Stimulated activated CD4-positive, alpha-beta T cell treated with anti-CD3 and anti-CD28 coated beads, Interleukin-12 subunit alpha, Interleukin-12 subunit beta, amount 100 ng/mL, for 4 hours (primary cell): ENCODE data around the gene CBARP.

ENCODE experiments used
- DNase-seq: peaks from one replicate; pipeline ENCODE4 v3.0.0-alpha.2; 2020

The CBARP gene

DNA sequence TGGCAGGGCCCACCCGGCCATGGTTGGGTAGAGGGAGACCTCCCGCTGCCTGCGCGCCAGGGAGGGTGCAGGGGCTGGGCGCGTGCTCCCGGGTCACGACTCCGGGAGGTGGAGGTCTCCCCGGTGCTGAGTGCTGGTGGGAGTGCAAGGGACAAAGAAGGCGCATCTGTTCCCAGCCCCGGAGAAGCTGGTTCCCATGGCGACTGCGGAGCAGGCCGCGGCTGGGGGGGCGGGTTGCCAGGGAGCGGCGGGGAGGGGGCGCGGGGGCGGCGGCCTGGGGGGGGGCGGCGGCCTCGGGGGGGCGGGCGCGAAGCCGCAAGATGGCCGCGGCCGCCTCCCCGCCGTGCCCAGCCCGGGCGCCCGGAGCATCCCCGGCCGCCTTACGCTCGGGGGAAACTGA is 1.2 kb downstream of the CBARP start:
- DNase-seq = no peak

DNA sequence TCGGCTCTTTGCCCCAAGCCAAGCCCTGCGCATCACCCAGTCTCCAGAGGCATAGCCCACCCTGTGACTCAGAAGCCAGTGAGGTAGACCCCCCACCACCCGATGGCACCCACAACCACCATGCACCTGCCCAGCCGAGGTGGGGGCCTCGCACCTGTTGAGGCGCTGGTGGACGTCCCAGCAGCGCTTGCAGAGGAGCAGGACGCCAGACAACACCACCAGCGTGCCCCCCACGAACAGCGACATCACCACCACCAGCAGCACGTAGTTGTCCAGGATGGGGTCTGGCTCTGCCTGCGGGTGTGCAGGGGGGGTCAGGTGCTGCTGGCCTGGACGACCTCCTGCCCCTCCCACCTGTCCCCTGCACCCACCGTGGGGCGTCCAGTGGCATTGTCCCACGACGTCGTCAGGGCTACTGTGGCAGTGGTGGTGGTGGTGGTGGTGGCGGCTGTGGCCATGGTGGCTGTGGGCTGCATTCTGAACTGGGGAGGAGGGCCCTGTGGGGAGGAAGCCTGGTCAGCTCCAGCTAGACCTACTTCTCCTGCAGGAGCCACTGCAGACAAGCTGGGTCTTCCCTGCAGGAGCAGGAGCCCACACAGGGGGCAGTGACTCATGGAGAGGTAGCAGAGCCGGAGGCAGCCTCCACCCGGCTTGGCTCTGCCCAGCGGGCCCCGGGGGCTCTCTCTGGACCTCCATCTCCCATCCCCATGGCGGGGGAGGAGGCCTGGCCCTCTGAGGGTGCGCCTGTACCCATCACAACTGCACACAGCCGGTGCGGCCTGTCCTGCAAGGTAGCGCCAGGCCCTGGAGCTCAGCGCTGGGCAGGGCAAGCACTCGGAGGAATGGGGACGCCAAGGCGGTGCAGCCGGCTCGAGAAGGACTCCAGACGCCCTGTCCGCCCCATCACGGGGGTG is 1.9 kb downstream of the CBARP start:
- DNase-seq = no peak

DNA sequence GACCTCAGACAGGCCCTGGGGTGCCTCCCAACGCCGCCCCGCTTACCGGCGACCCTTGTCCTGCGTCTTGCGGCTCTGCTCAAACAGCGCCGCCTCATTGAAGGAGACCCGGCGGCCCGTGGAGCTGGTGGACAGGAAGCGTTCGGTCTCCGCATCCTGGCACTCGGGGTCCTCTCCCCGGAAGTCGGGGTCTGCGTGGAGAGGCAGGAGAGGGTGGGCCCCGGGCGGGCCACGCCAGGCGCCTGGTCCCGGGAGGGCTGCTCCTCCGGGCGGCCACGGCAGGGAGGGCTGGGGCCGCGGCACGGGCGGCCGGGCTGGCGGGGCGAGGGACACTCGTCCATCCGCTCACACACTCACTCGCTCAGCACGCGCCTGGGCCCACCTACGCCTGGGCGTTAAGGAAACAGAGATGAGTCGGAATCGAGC is 2.8 kb downstream of the CBARP start:
- DNase-seq = no peak

DNA sequence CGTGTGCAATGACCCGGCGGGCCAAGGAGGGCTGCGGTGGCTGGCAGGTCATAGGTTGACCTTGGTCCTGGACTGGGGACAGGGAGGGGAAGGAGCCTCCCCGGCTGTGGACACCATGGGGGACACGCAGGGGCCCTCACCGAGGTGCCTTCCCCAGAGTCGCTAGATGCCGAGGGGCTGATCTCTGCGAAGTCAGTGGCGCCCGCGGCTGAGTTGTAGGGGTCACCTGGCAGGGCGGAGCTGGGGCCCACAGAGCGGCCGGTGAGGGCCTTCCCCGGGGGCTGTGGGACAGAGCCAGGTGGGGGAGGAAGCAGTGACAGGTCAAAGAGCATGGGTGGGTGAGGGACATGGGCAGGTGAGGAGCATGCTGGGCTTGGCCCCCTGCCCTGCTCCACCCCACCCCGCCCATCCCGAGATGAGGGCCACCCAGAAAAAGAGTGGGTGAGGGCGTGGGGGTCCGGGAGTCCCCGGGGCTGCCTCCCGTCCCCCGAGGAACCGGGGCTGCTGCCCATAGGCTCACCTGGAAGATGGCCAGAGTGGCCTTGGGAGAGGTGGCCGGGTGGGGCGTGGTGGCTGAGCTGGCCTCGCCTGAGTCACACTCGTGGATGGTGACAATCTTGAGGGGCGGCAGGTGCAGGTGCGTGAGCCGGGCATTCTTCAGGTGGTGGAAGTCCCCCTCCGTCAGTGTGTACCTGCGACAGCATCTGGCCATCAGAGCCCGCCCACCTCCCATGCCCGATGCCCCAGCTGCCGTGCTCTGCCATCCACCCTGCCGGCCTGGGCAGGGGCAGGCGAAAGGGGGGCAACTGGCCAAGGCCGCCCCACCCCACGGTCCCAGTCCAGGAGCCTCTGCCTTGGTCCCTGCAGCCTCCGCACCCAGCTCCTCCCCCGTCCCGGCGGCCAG is 3.5 kb downstream of the CBARP start:
- no peak for DNase-seq

DNA sequence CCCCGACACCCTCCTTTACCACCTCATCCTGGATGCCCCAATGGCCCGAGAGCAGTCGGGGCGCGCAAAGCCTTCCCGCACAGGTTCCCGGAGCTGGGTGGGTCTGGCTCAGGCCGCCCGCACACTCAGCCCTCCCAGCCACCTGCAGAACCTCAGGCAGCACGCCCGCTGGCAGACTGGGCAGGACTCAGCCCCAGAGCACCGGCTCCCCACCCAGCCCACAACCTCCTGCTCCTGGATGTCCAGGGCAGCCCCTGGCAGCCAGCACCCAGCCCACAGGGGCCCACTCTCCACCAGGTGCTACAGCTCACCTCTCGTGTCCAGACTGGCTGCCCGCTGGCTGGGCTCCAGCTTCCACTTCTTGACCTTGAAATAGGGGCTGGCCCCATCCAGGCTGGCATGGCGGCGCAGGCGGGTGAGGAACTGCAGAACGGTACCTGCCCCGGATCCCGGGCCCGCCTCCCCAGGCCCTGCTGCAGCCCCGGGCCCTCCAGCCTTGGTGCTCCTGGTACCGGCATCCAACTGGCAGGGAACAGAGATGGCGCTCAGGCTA is 4.6 kb downstream of the CBARP start:
- DNase-seq = no peak

- DNase-seq = no peak
Observed at GRCh38 chr19:1232652-1233072, 5.1 kb downstream of the CBARP start.

GRCh38 chr19:1231729-1232637 is 5.8 kb downstream of the CBARP start:
- no peak for DNase-seq

- no peak for DNase-seq
Observed at GRCh38 chr19:1230783-1231489, 6.9 kb downstream of the CBARP start.

GRCh38 chr19:1229924-1230782 is 7.7 kb downstream of the CBARP start:
- no peak for DNase-seq

- no peak for DNase-seq
Observed at GRCh38 chr19:1229056-1229923, 8.5 kb downstream of the CBARP start.

DNA sequence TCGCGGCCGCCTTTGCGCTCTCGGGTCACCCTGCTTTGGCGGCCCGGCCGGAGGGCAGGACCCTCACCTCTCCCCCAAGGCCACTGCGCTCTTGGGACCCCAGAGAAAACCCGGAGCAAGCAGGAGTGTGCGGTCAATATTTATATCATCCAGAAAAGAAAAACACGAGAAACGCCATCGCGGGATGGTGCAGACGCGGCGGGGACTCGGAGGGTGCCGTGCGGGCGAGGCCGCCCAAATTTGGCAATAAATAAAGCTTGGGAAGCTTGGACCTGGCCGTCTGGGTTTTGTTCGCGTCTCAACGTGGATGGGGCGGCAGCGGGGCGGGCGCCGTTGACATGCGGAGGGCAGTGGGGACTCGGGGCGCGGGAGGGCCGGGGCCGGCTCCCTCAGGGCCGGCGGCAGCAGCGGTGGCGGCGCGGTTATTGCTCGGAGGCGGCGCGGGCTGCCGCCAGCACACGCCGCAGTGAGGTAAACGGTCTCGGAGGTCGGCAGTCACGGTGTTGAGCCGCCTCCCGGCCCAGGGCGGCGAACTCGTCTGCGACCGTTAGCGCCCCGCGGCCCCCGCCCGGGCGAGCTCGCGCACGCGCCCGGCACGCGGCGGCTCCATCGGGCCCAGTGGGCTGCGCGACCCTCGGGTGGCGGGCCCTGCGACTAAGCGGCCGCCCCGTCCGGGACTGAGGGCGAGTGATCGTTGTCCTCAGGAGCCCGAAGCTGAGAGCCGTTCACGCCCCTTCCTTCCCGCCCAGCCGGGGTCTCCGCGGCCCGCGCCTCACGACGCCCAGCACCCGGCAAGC is 9.4 kb downstream of the CBARP start:
- DNase-seq = no peak

GRCh38 chr19:1227304-1228054 is 10.3 kb downstream of the CBARP start:
- DNase-seq = no peak

GRCh38 chr19:1226522-1227303 is 11.1 kb downstream of the CBARP start:
- no peak for DNase-seq

- DNase-seq = no peak
Observed at GRCh38 chr19:1226227-1226518, 11.6 kb downstream of the CBARP start.

DNA sequence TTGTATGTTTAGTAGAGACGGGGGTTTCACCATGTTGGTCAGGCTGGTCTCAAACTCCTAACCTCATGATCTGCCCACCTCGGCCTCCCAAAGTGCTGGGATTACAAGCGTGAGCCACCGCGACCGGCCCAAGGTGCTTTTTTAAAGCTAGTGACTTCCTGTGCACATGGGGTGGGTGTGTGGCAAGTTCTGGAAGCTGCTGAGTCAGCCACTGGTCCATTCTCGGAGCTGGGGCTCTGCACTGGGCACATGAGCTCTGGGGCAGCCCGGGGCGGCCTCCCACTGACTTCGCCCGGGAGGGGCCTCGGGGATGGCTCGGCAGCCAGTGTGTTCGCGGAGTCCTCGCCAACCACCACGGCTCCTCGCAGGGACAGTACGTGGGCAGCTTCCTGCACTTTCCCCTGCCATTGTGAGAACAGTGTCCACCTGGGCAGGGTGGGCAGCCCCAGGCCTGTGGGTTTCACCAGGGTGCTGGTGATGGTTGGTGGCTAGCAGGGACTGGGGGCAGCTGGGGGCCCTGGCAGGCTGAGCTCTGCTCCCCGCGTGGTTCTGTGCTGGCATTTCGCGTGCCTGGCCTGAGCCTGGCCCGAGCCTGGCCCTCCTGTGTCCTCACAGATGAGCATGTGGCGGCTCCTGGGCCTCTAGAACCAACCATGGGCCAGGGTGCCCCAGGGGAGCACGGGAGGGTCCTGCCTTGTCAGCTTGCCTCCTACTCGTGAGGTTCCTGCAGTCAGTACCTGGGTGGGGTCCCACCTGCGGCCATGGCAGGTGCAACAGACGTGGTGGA is 12.2 kb downstream of the CBARP start:
- DNase-seq = no peak

DNA sequence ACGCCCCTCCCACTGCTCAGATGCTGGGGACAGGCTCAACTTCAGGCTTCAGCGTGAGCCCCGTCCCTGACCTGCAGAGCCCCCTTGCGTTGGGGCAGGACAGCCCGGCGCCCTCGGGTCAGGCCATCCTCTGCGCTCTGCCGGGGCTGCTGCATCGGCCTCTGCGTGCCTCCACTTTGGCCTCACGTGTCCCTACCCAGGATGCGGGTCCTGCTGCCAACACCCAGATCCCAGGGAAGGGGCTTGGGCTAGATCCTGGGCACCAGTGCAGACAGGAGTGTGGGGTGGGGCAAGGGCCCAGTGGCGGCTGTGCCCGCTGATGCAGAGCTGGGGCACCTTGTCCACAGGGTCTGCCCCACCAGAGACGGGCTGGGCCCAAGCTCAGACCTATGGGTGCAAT is 13.0 kb downstream of the CBARP start:
- no peak for DNase-seq
